Karpas-422 (cell line): ENCODE measurements around the gene NMB. TPM values are rescaled to one million over a fixed set of nuclear protein-coding genes. Genes with fewer than 3 reads are reported as not detected.
A peak's percentile ranks its signal among the peaks of the same experiment; 100 is the strongest.

ENCODE experiments used
- DNase-seq: peaks from one replicate; pipeline ENCODE4 v3.0.0-alpha.2; 2015
- H2AFZ ChIP-seq: fragments of 200-600 bp; sonication (generic); 2 replicates; pipeline ENCODE4 v1.6.1; 2014; ENCODE audit warnings: antibody characterized with exemption, low read length, mixed read lengths
- H3K27ac ChIP-seq: fragments of 200-600 bp; sonication (generic); 2 replicates; pipeline ENCODE4 v1.5.1; 2014; ENCODE audit warnings: mild to moderate bottlenecking, low read length, moderate library complexity
- H3K27me3 ChIP-seq: fragments of 200-600 bp; sonication (generic); 2 replicates; pipeline ENCODE4 v1.6.1; 2014; ENCODE audit warnings: low read length, mixed read lengths
- H3K36me3 ChIP-seq: fragments of 200-600 bp; sonication (generic); 2 replicates; pipeline ENCODE4 v1.6.1; 2014; ENCODE audit warnings: low read length, mixed read lengths; ENCODE audit not compliant: insufficient read depth
- H3K4me1 ChIP-seq: fragments of 200-600 bp; sonication (generic); 2 replicates; pipeline ENCODE4 v1.6.1; 2014; ENCODE audit warnings: mild to moderate bottlenecking, low read length, mixed read lengths
- H3K4me2 ChIP-seq: fragments of 200-600 bp; sonication (generic); 2 replicates; pipeline ENCODE4 v1.6.1; 2014; ENCODE audit warnings: low read length, low read depth, mild to moderate bottlenecking; ENCODE audit not compliant: poor library complexity, severe bottlenecking
- H3K4me3 ChIP-seq: fragments of 200-600 bp; sonication (generic); 2 replicates; pipeline ENCODE4 v1.5.1; 2014; ENCODE audit warnings: mild to moderate bottlenecking, antibody characterized with exemption, low read length, mixed read lengths
- H3K79me2 ChIP-seq: fragments of 200-600 bp; sonication (generic); 2 replicates; pipeline ENCODE4 v1.6.1; 2014; ENCODE audit warnings: mild to moderate bottlenecking, low read length, mixed read lengths
- H3K9ac ChIP-seq: fragments of 200-600 bp; sonication (generic); 2 replicates; pipeline ENCODE4 v1.6.0; 2014; ENCODE audit warnings: low read length
- H3K9me2 ChIP-seq: fragments of 200-600 bp; sonication (generic), shearing (Covaris generic); replicated peaks from 2 replicates; pipeline ENCODE4 v1.6.0; 2014; ENCODE audit warnings: mild to moderate bottlenecking, low read length, moderate library complexity; ENCODE audit not compliant: insufficient read depth
- H3K9me3 ChIP-seq: fragments of 300-700, 200-600 bp; sonication (generic); 2 replicates; pipeline ENCODE4 v1.6.1; 2014; ENCODE audit warnings: low read length, mixed read lengths
- H4K20me1 ChIP-seq: fragments of 200-600 bp; sonication (generic); 2 replicates; pipeline ENCODE4 v1.6.1; 2014; ENCODE audit warnings: mild to moderate bottlenecking, antibody characterized with exemption, low read length, low read depth; ENCODE audit not compliant: insufficient read depth
- total RNA-seq: library from RNA; depleted of rRNA; stranded (reverse); fragments of >200 nt; shearing (Covaris generic); gene quantifications from 2 replicates; pipeline ENCODE4 v1.2.3, GENCODE V29; 2014; ENCODE audit warnings: low replicate concordance; rRNA removed

Gene NMB, protein sequence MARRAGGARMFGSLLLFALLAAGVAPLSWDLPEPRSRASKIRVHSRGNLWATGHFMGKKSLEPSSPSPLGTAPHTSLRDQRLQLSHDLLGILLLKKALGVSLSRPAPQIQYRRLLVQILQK
- total RNA-seq, result 15.1 and 17.2 TPM in 2 replicates

- Histone ChIP-seq H2AFZ (peak within 1 kb of the TSS; percentile 55), H3K4me3 (peak within 1 kb of the TSS; percentile 68), H3K27me3 (no peaks in the 10 kb centered on the region), H3K79me2 (peaks cover 7% of the 10 kb centered on the region), H3K4me1 (peaks cover 44% of the 10 kb centered on the region), H3K9me3 (no peaks in the 10 kb centered on the region), H4K20me1 (no peaks in the 10 kb centered on the region), H3K36me3 (no peaks in the 10 kb centered on the region), H3K4me2 (peak within 1 kb of the TSS; percentile 95), H3K9ac (peak within 1 kb of the TSS; percentile 79), H3K9me2 (no peaks in the 10 kb centered on the region), H3K27ac (peak within 1 kb of the TSS; percentile 73)
- DNase-seq, result peak; percentile 95
Observed at GRCh38 chr15:84658080-84658787, at the start of gene NMB. NMB (minus strand) TSS chr15:84658199; CDS start chr15:84658152, 47 bp downstream.

- Histone ChIP-seq H4K20me1 (peaks cover 12% of the 10 kb centered on the region; the same call in 1 of the 2 replicates), H3K9ac (no peak overlapping the region), H3K4me2 (no peak overlapping the region), H3K36me3 (no peaks in the 10 kb centered on the region), H3K9me3 (no peaks in the 10 kb centered on the region), H3K4me3 (no peak overlapping the region), H2AFZ (no peak overlapping the region), H3K27ac (no peak overlapping the region), H3K4me1 (peaks cover 6% of the 10 kb centered on the region), H3K27me3 (no peaks in the 10 kb centered on the region), H3K79me2 (peaks cover 96% of the 10 kb centered on the region), H3K9me2 (no peaks in the 10 kb centered on the region)
- no peak for DNase-seq
Observed at GRCh38 chr15:84703808-84704207, 45.8 kb upstream of the NMB start.

DNA sequence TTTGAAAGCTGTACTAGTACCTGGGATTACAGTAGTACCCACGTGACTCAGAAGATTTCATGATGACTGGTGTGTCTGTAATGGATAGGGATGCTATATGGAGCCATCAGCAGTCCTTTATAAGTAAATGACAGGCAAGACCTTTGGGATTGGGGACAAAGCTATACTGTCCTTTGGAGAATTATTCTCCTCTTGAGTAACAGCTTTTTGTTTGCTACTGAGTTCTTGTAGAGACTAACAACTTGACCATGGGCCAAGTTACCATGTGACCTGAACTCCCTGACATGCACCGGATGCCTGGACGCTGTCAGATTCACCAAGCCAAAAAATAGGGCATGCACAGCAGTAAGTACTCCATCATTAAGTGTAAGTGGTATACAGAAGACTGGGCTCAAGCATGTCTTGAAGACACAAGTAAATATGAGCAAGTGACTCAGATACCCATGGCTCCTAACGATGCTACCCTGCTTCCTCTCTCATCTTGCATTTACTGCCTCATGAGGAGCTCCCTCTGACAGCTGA lies 45.0 kb upstream of the NMB start:
- Histone ChIP-seq H3K79me2 (peaks cover 96% of the 10 kb centered on the region), H3K9me2 (no peaks in the 10 kb centered on the region), H3K9ac (no peak overlapping the region), H3K9me3 (no peaks in the 10 kb centered on the region), H3K4me1 (peaks cover 6% of the 10 kb centered on the region), H3K27me3 (no peaks in the 10 kb centered on the region), H2AFZ (no peak overlapping the region), H3K36me3 (no peaks in the 10 kb centered on the region), H3K27ac (no peak overlapping the region), H4K20me1 (peaks cover 12% of the 10 kb centered on the region; the same call in 1 of the 2 replicates), H3K4me3 (no peak overlapping the region), H3K4me2 (no peak overlapping the region)
- DNase-seq, result no peak

- Histone ChIP-seq H3K9me2 (no peaks in the 10 kb centered on the region), H3K4me1 (peaks cover 9% of the 10 kb centered on the region), H3K79me2 (peaks cover 97% of the 10 kb centered on the region), H3K36me3 (no peaks in the 10 kb centered on the region), H3K27me3 (no peaks in the 10 kb centered on the region), H3K27ac (no peak overlapping the region), H3K9ac (no peak overlapping the region), H3K4me3 (no peak overlapping the region), H3K9me3 (no peaks in the 10 kb centered on the region), H4K20me1 (peaks cover 12% of the 10 kb centered on the region; the same call in 1 of the 2 replicates), H2AFZ (no peak overlapping the region), H3K4me2 (no peak overlapping the region)
- DNase-seq, result no peak
Observed at GRCh38 chr15:84699538-84700191, 41.7 kb upstream of the NMB start.

- Histone ChIP-seq H3K9ac (no peak overlapping the region), H4K20me1 (no peaks in the 10 kb centered on the region), H3K36me3 (0 out of 2 replicates have a peak, but pooled peaks cover 3% of the 10 kb centered on the region)
Observed at GRCh38 chr15:84697236-84697990, 39.4 kb upstream of the NMB start.

GRCh38 chr15:84696757-84697156 lies 38.8 kb upstream of the NMB start:
- peaks cover 9% of the 10 kb centered on the region for H3K4me1 ChIP-seq

More at GRCh38 chr15:84697236-84697990, 39.4 kb upstream of the NMB start:
- Histone ChIP-seq H3K4me2 (no peak overlapping the region), H3K27me3 (no peaks in the 10 kb centered on the region), H3K9me2 (no peaks in the 10 kb centered on the region), H2AFZ (no peak overlapping the region), H3K4me3 (no peak overlapping the region), H3K4me1 (peaks cover 9% of the 10 kb centered on the region), H3K79me2 (peaks cover 97% of the 10 kb centered on the region), H3K27ac (no peak overlapping the region), H3K9me3 (no peaks in the 10 kb centered on the region)
- no peak for DNase-seq

DNA sequence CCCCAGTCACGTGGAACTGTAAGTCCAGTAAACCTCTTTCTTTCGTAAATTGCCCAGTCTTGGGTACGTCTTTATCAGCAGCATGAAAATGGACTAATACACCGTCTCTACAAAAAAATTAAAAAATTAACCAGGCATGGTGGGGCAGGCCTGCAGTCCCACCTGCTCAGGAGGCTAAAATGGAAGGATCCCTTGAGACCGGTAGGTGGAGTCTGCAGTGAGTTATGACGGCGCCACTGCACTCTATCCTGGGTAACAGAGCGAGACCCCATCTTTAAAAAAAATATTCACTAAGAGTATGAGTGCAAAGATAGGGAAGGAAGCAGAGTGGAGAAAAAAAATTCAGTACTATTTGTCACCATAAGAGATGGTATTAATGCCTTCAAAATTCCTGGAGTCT lies 32.3 kb upstream of the NMB start:
- H3K36me3 ChIP-seq, result peaks cover 30% of the 10 kb centered on the region
- no peak overlapping the region for H3K9ac ChIP-seq
- no peak overlapping the region for H3K4me2 ChIP-seq
- no peak overlapping the region for H3K27ac ChIP-seq
- peaks cover 58% of the 10 kb centered on the region for H3K79me2 ChIP-seq
- H4K20me1 ChIP-seq, result no peaks in the 10 kb centered on the region
- no peaks in the 10 kb centered on the region for H3K4me1 ChIP-seq
- H3K9me3 ChIP-seq, result no peaks in the 10 kb centered on the region
- no peaks in the 10 kb centered on the region for H3K9me2 ChIP-seq
- no peaks in the 10 kb centered on the region for H3K27me3 ChIP-seq
- no peak for DNase-seq
- H2AFZ ChIP-seq, result no peak overlapping the region
- H3K4me3 ChIP-seq, result no peak overlapping the region

More at GRCh38 chr15:84696757-84697156, 38.8 kb upstream of the NMB start:
- no peak for DNase-seq
- Histone ChIP-seq H3K36me3 (0 out of 2 replicates have a peak, but pooled peaks cover 3% of the 10 kb centered on the region), H4K20me1 (no peaks in the 10 kb centered on the region), H3K79me2 (peaks cover 97% of the 10 kb centered on the region), H3K4me3 (no peak overlapping the region), H3K27me3 (no peaks in the 10 kb centered on the region), H3K9ac (no peak overlapping the region), H3K4me2 (no peak overlapping the region), H3K9me2 (no peaks in the 10 kb centered on the region), H3K27ac (no peak overlapping the region), H3K9me3 (no peaks in the 10 kb centered on the region), H2AFZ (no peak overlapping the region)
